NCI-H1048 (cell line): ENCODE measurements around the gene EGFLAM.

Experiments used
- DNase-seq: peaks from one replicate; lab custom pipeline; 2025; lab: John Stamatoyannopoulos, UW

EGFLAM gene

DNA sequence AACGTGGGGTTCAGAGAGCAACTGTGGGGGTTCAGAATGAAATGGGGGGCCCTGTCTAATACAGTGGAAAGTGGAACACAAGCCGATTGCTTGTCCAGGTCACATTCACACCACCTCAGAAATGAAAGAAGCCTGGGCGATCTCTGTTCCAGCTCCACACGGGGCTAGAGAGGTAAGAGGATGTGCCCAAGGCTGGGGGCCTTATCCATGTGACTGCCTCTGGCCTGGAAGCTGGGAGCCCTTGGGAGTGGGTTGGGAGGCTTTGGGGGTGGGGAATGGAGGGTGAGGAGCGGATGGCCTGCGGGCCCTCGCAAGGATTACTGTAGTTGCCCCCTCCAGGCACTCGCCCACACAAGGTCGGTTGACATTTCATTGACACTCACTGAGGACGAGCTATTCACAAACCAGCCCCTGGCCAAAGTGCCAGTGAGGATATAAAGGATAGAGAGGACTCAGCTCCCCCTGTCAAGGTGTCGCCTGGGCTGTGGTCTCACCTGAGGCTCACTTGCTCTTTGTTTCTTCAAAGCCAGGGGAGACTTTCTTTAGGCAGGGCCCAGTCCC, 211.4 kb downstream of the EGFLAM start:
- no peak for DNase-seq

- DNase-seq = no peak
Observed at GRCh38 chr5:38471709-38472108, 213.3 kb downstream of the EGFLAM start.

DNA sequence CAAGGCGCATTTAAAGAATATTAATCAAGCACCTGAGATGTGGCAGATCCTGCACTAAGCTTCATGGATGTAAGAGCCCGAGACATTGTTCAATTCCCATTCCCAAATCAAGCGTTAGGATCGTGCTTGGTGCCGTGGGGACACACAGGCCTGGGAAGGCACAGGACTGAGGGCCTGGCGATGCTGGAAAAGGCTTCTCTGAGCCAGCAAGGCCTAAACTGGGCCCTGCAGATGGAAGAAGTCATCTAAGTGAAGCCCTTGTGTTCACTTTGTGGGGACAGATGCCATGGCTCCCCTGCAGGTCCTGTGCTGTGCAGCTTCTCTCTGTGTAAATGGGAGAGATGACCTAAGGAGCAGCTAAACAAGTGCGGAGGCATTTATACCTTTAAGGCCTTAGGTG, 214.2 kb downstream of the EGFLAM start:
- no peak for DNase-seq

GRCh38 chr5:38473008-38473407, 214.6 kb downstream of the EGFLAM start:
- no peak for DNase-seq

- DNase-seq = no peak
Observed at GRCh38 chr5:38478166-38478565, 219.8 kb downstream of the EGFLAM start.

GRCh38 chr5:38478878-38479277, 220.5 kb downstream of the EGFLAM start:
- no peak for DNase-seq

DNA sequence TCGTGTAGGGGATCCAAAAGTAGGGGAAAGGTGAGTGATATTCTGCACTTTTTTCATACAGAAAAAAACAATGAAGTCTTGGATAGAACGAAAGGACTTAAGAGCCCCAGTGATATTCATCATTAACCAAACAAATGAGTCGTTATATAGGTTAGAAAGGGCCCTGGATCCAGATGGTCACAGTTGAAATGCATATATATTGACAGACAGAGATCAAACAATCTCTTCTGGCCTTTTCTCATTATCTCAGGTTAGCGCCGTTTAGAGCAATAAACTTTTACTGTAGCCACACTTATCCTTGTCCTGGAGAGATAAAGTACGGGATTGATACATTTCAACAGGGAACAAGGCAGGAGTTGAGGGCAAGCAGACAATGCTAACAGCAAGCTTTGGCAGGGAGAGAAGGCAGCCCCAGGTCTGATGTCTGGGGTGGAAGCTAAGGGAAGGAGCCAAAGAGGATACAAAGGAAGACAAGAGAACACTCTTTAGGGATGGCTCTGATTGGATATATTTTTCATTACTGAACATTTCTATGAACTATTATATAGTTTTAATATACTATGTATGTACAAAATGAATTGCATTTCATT, 221.1 kb downstream of the EGFLAM start:
- no peak for DNase-seq

GRCh38 chr5:38483805-38484398, 225.5 kb downstream of the EGFLAM start:
- no peak for DNase-seq

GRCh38 chr5:38494175-38494574, 235.8 kb downstream of the EGFLAM start:
- DNase-seq = no peak

DNA sequence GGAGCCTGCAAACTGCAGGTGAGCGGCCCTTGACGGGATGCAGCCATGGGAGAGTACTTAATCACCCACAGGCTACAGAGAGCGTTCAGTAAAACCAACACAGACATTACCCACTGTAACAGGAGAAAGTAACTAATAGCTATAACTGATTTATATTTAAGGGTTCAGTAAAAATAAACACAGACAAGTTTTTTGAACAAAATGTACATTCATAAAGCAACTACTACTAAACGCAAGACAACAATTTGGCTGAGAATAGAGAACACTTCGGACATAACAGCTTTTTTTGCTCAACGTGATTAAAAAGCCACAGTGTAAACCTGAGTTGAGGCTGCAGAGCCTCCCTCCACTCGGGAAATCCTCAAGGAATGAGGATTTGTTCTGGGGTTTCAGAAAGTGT, 236.4 kb downstream of the EGFLAM start:
- no peak for DNase-seq

DNA sequence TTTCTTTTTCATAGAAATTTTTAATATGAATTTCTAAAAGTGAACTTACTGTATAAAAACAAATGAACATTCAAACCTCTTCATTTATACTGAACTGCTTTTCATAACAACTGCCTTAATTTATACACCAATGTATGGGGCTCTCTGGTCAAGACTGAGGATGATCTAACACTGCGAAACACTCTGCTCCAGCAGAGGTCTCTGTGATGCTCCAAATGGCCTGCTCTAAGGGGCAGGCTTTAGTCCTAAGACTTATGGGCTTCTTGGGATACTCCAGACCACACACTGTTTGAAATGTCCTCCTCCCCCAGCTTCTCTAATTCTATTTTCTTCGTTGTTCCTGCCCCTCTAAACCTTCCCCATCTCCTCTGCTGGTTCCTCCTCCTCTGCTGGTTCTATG, 239.6 kb downstream of the EGFLAM start:
- no peak for DNase-seq

DNA sequence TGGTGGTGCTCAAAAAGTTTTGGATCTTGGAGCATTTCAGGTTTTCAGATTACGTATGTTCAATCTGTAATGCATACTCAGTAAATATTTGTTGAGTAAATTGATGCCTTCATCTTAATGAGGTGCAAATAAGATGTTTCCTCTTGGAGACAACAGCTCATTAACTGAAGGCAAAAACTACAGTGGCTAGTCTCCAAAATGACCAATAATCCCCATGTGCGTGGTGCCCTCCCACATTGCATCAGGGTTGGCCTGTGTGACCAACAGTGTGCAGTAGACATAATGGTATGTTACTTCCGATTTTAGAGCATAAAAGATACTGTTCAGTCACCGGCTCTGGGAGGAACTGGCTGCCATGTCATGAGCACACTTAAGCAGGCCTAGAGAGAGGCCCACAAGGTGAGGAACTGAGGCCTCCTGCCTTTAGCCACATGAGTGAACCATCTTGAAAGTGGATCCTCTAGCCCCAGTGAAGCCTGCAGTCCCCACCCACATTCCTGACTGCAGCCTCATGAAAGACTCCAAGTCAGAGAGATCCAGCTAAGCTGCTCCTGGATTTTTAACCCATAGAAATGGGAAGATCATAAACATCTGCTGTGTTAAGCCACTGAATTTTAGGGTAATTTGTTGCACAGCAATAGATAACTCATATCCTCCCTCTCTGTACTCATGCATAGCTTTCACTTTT, 242.4 kb downstream of the EGFLAM start:
- no peak for DNase-seq

GRCh38 chr5:38506302-38506701, 247.9 kb downstream of the EGFLAM start:
- DNase-seq = no peak

DNA sequence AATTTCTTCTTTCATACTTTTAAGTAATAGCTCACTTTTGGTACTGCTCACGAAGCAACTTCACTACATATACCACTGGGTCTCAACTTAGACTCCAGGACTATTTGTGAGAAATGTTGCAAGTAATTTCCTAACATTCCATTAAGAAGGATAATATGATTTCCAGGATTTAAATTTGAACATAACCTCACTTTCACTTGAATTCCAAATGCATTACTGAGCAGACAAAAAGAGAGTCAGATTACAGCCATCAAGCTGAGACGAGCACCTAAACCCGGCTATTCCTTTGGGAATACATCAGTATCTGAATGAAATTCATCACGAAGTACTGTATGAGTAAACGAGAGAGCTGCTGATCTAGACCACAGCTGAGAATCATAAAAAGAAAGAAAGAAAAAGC, 250.8 kb downstream of the EGFLAM start:
- no peak for DNase-seq
